Esophagus muscularis mucosa (tissue), 4 donors: Measurements from ENCODE around the gene RPS6KA5. TPM values are rescaled to one million over a fixed set of nuclear protein-coding genes. Genes with fewer than 3 reads are reported as not detected.

Source experiments
- DNase-seq: peaks from one replicate; pipeline ENCODE4 v3.0.0-alpha.2; 2017; ENCODE audit errors: extremely low spot score
- H3K27ac ChIP-seq, 4 donors: fragments of 200-600 bp; sonication (generic); replicated peaks in 1 of 4; 1 replicate in 3 of 4; 2 replicates in 1 of 4; pipeline ENCODE4 v1.5.1; 2016 to 2019; ENCODE audit warnings: mild to moderate bottlenecking in 1 of 4
- H3K27me3 ChIP-seq, 4 donors: fragments of 200-600 bp; sonication (generic); one replicate each; pipeline versions ENCODE4 v1.5.1 to v1.6.0; 2016 to 2019
- H3K36me3 ChIP-seq, 4 donors: fragments of 200-600 bp; sonication (generic); one replicate each; pipeline ENCODE4 v1.5.1; 2016 to 2019
- H3K4me1 ChIP-seq, 4 donors: fragments of 200-600 bp; sonication (generic); one replicate each; pipeline ENCODE4 v1.5.1; 2016 to 2019
- H3K4me3 ChIP-seq, 4 donors: fragments of 200-600 bp; sonication (generic); 1 replicate in 2 of 4; 2 replicates in 2 of 4; pipeline ENCODE4 v1.5.1; 2016 to 2019; ENCODE audit warnings: mild to moderate bottlenecking in 4 of 4, moderate library complexity in 1 of 4
- H3K9me3 ChIP-seq, 4 donors: fragments of 200-600 bp; sonication (generic); 1 replicate in 3 of 4; 2 replicates in 1 of 4; pipeline ENCODE4 v1.5.1; 2016 to 2019
- EP300 ChIP-seq: sonication (generic); formaldehyde crosslinking; IDR thresholded peaks from one replicate; pipeline ENCODE4 v1.6.1; 2017; ENCODE audit warnings: antibody characterized with exemption
- POLR2A ChIP-seq: fragments of 450-650 bp; IDR thresholded peaks from one replicate; pipeline ENCODE4 v1.6.1; 2017; ENCODE audit warnings: antibody characterized with exemption, moderate library complexity, mild to moderate bottlenecking, low read depth
- POLR2AphosphoS5 ChIP-seq, 2 donors: sonication (generic); formaldehyde crosslinking; IDR thresholded peaks; one replicate each; pipeline ENCODE4 v1.6.1; 2017; ENCODE audit warnings: antibody characterized with exemption in 2 of 2
- WGBS: methylation state at CpG from one replicate; pipeline ENCODE4 v1.1.5; 2018; 5-methylcytosine and 5-hydroxymethylcytosine counted together
- intact Hi-C: fragments of 100-400 bp; cut with DNase I; formaldehyde crosslinking; loops from one replicate; pipeline ENCODE4 v1.15.1; 2023
- total RNA-seq, 4 donors: library from RNA; depleted of rRNA; stranded (reverse); fragments of >200 nt; gene quantifications; one replicate each; pipeline versions ENCODE4 v1.1.0 to v1.2.1, GENCODE V29; 2016
- TF ChIP-seq, protein P1 (sequence below), 3 experiments: fragments of 200-600 bp in 2 of 3; fragments of 450-650 bp in 1 of 3; sonication (generic) in 2 of 3; IDR thresholded peaks; one replicate each; pipeline ENCODE4 v1.5.1; 2017 to 2019; ENCODE audit warnings: antibody characterized with exemption in 3 of 3, mild to moderate bottlenecking in 2 of 3, moderate library complexity in 1 of 3

RPS6KA5 gene
- total RNA-seq, 4 donors from 2014 or later: 30.8 to 40.6 (median 35.0) TPM

DNA sequence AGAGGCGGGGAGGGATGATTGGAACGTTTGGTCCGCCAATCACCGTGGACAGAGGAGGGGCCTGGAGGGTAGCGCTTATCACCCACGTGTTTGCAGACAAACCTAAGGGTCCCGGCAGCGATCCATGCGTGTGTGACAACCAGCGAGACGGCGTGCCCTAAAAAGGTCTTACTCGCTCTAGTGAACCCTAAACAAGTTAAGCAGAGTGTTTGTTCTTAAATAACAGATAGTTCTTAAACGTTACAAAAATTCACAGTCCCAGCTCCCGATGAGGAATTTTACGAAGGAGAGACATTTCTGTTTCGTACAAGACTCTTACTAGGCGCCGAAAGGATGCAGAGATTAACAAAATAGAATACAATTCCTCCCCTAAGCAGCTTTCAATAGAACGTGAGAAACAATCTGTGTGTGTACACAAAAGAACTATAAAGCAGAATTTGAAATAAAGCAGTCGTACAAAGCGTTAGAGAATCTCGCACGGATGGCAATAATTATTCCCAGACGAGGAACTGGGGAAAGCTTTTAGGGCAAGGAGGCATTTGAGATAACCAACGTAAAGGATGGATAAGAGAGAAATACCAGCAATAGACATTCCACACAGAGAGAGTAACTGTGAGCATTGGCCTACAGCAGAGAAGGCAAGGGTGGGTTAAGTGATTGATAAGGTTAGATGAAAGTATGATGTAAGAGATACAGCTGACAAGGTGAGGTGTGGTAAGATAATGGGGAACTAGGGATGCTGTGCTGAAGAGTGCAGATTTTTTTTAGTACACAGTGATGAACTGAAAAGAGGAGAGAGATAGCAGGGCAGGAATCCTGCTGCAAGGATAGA lies 831 bp upstream of the RPS6KA5 start:
- Histone ChIP-seq H3K27ac (peak overlapping the region; percentile 80 to 98 (median 86)), H3K9me3 (no peaks in the 10 kb centered on the region), H3K4me1 (peaks cover 14 to 69% (median 65%) of the 10 kb centered on the region in 4 donors), H3K36me3 (no peaks in the 10 kb centered on the region), H3K27me3 (no peaks in the 10 kb centered on the region), H3K4me3 (peak overlapping the region; percentile 54 to 94 (median 60))
- 1% methylated on average over 26 of the region's 26 CpGs for WGBS
- intact Hi-C loops: loop anchor here (10.0 kb wide), 1 partner anchor 224 kb away; no protein-coding TSS in a partner anchor
- DNase-seq: no peak
- TF ChIP-seq EP300 (no peak), POLR2AphosphoS5 (IDR thresholded peaks at IDR 0.05) (peak in 1 of 2 donors; percentile 46), POLR2A (peak; percentile 44)
- TF ChIP-seq, protein P1, sequence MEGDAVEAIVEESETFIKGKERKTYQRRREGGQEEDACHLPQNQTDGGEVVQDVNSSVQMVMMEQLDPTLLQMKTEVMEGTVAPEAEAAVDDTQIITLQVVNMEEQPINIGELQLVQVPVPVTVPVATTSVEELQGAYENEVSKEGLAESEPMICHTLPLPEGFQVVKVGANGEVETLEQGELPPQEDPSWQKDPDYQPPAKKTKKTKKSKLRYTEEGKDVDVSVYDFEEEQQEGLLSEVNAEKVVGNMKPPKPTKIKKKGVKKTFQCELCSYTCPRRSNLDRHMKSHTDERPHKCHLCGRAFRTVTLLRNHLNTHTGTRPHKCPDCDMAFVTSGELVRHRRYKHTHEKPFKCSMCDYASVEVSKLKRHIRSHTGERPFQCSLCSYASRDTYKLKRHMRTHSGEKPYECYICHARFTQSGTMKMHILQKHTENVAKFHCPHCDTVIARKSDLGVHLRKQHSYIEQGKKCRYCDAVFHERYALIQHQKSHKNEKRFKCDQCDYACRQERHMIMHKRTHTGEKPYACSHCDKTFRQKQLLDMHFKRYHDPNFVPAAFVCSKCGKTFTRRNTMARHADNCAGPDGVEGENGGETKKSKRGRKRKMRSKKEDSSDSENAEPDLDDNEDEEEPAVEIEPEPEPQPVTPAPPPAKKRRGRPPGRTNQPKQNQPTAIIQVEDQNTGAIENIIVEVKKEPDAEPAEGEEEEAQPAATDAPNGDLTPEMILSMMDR (IDR thresholded peaks at IDR 0.05): no peak

DNA sequence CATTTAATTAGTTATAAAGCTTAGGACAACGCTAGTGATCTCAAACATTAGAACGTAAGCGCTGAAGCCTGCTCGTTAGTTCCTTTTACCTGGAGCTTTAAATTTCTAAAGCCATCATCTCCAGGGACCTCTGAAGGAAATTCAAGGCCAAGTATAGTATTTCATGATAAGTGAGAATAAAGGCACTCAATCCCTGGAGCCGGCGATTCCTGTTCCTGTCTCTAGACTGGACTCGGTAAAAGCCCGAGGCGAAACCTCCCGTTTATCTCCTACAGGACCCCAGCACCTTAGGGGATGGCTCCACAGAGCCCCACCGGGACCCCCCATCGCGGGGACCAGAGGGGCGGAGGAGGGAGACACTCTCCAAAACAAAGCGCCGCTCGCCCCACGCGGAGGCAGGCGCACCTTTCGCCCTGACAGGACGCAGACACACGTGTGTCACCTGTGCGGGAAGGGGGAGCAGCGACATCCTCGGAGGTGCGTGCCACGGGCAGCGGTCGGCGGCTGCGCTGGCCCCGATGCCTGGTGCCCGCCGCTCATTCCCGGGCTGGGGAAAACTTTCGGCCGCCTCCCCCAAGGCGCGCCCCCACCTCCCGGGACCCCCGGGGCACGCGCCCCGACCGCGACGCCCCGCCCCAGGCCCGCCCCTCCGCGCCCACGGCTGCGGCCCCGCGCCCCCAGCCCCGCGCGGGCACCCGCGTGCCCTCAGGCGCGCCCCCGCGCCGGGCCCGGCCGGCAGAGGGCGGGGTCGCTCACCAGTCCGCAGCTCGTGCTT lies 678 bp downstream of the RPS6KA5 start:
- WGBS: under 1% methylated on average over 12 of the region's 72 CpGs
- Histone ChIP-seq H3K27ac (peak overlapping the region; percentile 98), H3K36me3 (no peaks in the 10 kb centered on the region), H3K27me3 (no peaks in the 10 kb centered on the region), H3K4me1 (peaks cover 7 to 68% (median 62%) of the 10 kb centered on the region in 4 donors), H3K9me3 (no peaks in the 10 kb centered on the region), H3K4me3 (peak overlapping the region; percentile 81 to 94 (median 90))
- no peak for DNase-seq
- intact Hi-C loops: loop anchor here (2.0 to 10.0 kb wide), 4 partner anchors 47 to 225 kb away; no protein-coding TSS in a partner anchor
- TF ChIP-seq, protein P1 (IDR thresholded peaks at IDR 0.05): peak in 1 of 3 experiments; percentile 5
- TF ChIP-seq POLR2A (no peak), POLR2AphosphoS5 (IDR thresholded peaks at IDR 0.05) (no peak)

DNA sequence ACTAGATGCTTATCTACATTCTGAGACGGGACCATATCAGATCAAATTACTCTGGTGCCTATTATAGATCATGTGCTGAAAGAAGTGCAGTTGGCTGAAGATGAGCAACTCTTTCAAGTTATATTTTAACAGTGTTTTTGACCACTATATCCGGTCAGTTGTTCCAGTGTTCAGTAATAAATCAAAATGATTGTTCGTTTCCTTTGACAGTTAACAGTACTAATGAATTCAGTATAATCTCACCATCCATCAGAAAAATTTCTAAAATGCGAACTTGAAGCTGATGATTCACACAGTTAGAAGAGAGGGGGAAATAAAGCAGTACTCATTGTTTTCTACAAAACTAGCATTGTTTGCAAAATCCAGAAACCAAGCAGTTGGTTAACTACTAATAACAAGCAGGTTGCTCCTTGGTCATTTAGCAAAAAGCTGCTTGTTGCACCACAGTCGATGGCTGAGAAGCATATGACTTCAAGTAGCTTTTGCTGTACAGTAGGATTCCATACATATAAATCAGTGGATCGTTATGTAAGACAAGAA lies 2.3 kb downstream of the RPS6KA5 start:
- Histone ChIP-seq H3K27ac (peak overlapping the region; percentile 98), H3K9me3 (no peaks in the 10 kb centered on the region), H3K4me3 (peak overlapping the region; percentile 81 to 94 (median 90)), H3K4me1 (peaks cover 7 to 63% (median 51%) of the 10 kb centered on the region in 4 donors), H3K27me3 (no peaks in the 10 kb centered on the region), H3K36me3 (no peaks in the 10 kb centered on the region)
- no peak for DNase-seq
- TF ChIP-seq POLR2AphosphoS5 (IDR thresholded peaks at IDR 0.05) (no peak), EP300 (no peak), POLR2A (no peak)
- TF ChIP-seq, protein P1 (IDR thresholded peaks at IDR 0.05): no peak
- 42% methylated on average over 6 of the region's 6 CpGs for whole genome bisulfite sequencing
- intact Hi-C loops: loop anchor here (2.0 to 5.0 kb wide), 3 partner anchors 46 to 156 kb away; no protein-coding TSS in a partner anchor

DNA sequence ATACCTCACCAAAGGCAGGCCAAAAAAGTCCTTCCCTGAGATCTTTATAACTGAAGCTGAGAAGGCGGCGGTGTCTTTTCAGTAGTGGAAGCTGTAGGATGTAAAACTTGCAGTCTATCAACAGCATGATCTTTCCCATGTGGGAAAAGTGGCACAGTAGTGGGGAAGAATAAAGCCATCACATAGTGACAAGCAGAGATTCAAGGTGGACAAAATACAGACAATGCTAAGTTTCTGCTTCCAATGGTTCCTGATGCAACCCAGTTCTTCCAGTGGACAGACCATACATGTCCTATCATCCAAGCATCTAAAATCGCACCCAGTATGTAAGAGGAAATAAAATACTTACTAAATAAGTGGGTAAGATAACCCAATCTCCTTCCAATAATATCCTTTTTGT lies 4.1 kb downstream of the RPS6KA5 start:
- no peak for DNase-seq
- H3K36me3 ChIP-seq: no peaks in the 10 kb centered on the region
- H3K27ac ChIP-seq: peak overlapping the region; percentile 15 to 64 (median 43)
- TF ChIP-seq, protein P1 (IDR thresholded peaks at IDR 0.05): no peak
- no peak for TF ChIP-seq EP300
- no peak for TF ChIP-seq POLR2A
- H3K9me3 ChIP-seq: no peaks in the 10 kb centered on the region
- H3K27me3 ChIP-seq: no peaks in the 10 kb centered on the region
- intact Hi-C loops: loop anchor here (5.0 kb wide), 2 partner anchors 44 to 154 kb away; no protein-coding TSS in a partner anchor
- H3K4me1 ChIP-seq: peaks cover 3 to 45% (median 34%) of the 10 kb centered on the region in 4 donors
- no peak overlapping the region for H3K4me3 ChIP-seq
- 86% methylated on average over 3 of the region's 3 CpGs for WGBS
